Duodenal mucosa (tissue), 2 donors: ENCODE measurements around the gene TBX1.

Experiments used
- H3K27ac ChIP-seq: one replicate; pipeline ENCODE4 v1.7.0; 2013; ENCODE audit warnings: low read depth, low read length
- H3K27me3 ChIP-seq, 2 donors: one replicate each; pipeline ENCODE4 v1.7.0; 2013; ENCODE audit warnings: low read length in 2 of 2, control low read depth in 1 of 2; ENCODE audit not compliant: insufficient read depth in 2 of 2, control insufficient read depth in 1 of 2
- H3K36me3 ChIP-seq, 2 donors: one replicate each; pipeline ENCODE4 v1.7.0; 2013; ENCODE audit warnings: low read length in 2 of 2, control low read depth in 1 of 2; ENCODE audit not compliant: insufficient read depth in 2 of 2, control insufficient read depth in 1 of 2
- H3K4me1 ChIP-seq, 2 donors: one replicate each; pipeline ENCODE4 v1.7.0; 2013; ENCODE audit warnings: low read length in 2 of 2, control low read depth in 1 of 2; ENCODE audit not compliant: insufficient read depth in 2 of 2, control insufficient read depth in 1 of 2
- H3K4me3 ChIP-seq, 2 donors: one replicate each; pipeline ENCODE4 v1.7.0; 2013; ENCODE audit warnings: low read length in 2 of 2, low read depth in 1 of 2
- H3K9ac ChIP-seq, 2 donors: one replicate each; pipeline ENCODE4 v1.7.0; 2013; ENCODE audit warnings: low read length in 2 of 2, low read depth in 1 of 2
- H3K9me3 ChIP-seq, 2 donors: one replicate each; pipeline ENCODE4 v1.7.0; 2013; ENCODE audit warnings: low read length in 2 of 2, control low read depth in 1 of 2; ENCODE audit not compliant: control insufficient read depth in 1 of 2

TBX1 gene

GRCh38 chr22:19765477-19766239, 5.1 kb downstream of the TBX1 start:
- peak overlapping the region in 1 of 2 donors; percentile 21 for H3K4me3 ChIP-seq
- H3K36me3 ChIP-seq, result no peaks in the 10 kb centered on the region
- no peak overlapping the region for H3K9ac ChIP-seq
- peaks cover 7 to 10% of the 10 kb centered on the region in 2 donors for H3K4me1 ChIP-seq
- H3K27me3 ChIP-seq, result peaks cover 77 to 87% of the 10 kb centered on the region in 2 donors
- H3K27ac ChIP-seq, result no peak overlapping the region
- H3K9me3 ChIP-seq, result no peaks in the 10 kb centered on the region

GRCh38 chr22:19766240-19766510, 5.6 kb downstream of the TBX1 start:
- Histone ChIP-seq H3K4me3 (no peak overlapping the region), H3K27me3 (peaks cover 82 to 92% of the 10 kb centered on the region in 2 donors), H3K27ac (no peak overlapping the region)

DNA sequence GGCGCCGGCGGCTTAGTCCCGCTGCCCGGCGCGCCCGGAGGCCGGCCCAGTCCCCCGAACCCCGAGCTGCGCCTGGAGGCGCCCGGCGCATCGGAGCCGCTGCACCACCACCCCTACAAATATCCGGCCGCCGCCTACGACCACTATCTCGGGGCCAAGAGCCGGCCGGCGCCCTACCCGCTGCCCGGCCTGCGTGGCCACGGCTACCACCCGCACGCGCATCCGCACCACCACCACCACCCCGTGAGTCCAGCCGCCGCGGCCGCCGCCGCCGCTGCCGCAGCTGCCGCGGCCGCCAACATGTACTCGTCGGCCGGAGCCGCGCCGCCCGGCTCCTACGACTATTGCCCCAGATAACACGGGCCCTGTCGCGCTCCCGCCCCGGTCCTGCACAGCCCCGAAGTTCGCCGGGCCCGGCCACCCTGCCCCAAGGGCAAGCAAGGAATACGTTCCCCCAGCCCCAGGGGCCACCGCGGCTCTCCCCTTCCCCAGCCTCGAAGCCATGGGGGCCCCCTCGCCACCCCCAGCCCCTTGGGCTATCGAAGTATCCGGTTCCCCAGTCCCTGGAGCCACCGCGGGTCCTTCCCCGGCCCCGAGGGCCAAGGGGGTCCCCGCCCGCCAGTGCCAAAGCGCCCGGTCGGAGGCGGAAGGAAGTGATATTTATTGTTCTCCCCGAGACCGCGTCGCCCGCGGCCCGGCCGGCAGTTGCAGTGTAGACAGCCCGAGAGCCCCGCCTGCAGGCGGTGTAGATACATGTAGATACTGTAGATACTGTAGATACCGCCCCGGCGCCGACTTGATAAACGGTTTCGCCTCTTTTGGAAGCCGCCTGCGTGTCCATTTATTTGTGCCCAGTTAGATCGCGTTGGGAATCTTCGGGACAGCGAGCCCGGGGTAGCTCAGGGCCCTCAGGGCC, 6.2 kb downstream of the TBX1 start:
- H3K4me3 ChIP-seq, result no peak overlapping the region
- H3K9me3 ChIP-seq, result no peaks in the 10 kb centered on the region
- peaks cover 7 to 10% of the 10 kb centered on the region in 2 donors for H3K4me1 ChIP-seq
- no peaks in the 10 kb centered on the region for H3K36me3 ChIP-seq
- H3K9ac ChIP-seq, result no peak overlapping the region
- H3K27ac ChIP-seq, result no peak overlapping the region
- peaks cover 86 to 94% of the 10 kb centered on the region in 2 donors for H3K27me3 ChIP-seq

More at GRCh38 chr22:19766240-19766510, 5.6 kb downstream of the TBX1 start:
- Histone ChIP-seq H3K4me1 (peaks cover 7 to 10% of the 10 kb centered on the region in 2 donors), H3K9ac (no peak overlapping the region), H3K9me3 (no peaks in the 10 kb centered on the region), H3K36me3 (no peaks in the 10 kb centered on the region)

- no peaks in the 10 kb centered on the region for H3K36me3 ChIP-seq
- no peak overlapping the region for H3K4me3 ChIP-seq
- H3K27ac ChIP-seq, result no peak overlapping the region
- no peaks in the 10 kb centered on the region for H3K9me3 ChIP-seq
- no peak overlapping the region for H3K9ac ChIP-seq
- peaks cover 81 to 90% of the 10 kb centered on the region in 2 donors for H3K27me3 ChIP-seq
- peaks cover 7 to 10% of the 10 kb centered on the region in 2 donors for H3K4me1 ChIP-seq
Observed at GRCh38 chr22:19767427-19768341, 7.1 kb downstream of the TBX1 start.

DNA sequence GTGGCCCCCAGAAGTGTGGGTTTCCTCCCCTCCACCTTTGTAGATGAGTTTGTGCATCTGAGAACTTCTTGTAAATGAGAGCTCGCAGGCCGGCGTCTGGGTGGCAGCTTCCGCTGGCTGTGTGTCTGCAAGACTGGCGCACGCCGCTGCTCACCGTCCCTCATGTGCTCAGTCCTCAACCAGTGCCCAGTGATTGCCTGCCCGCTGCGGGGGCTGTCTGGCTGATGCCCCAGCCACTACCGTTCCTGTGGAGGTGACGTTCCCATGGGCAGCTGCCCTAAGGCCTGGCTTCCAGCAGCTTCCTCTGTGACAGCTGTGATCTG, 8.8 kb downstream of the TBX1 start:
- H3K27ac ChIP-seq, result no peak overlapping the region
- H3K27me3 ChIP-seq, result peaks cover 80 to 87% of the 10 kb centered on the region in 2 donors
- no peaks in the 10 kb centered on the region for H3K9me3 ChIP-seq
- no peak overlapping the region for H3K9ac ChIP-seq
- H3K4me3 ChIP-seq, result no peak overlapping the region
- no peaks in the 10 kb centered on the region for H3K36me3 ChIP-seq
- H3K4me1 ChIP-seq, result peaks cover 10% of the 10 kb centered on the region in 2 donors

GRCh38 chr22:19770349-19771220, 10.0 kb downstream of the TBX1 start:
- Histone ChIP-seq H3K36me3 (no peaks in the 10 kb centered on the region), H3K27me3 (peaks cover 68 to 75% of the 10 kb centered on the region in 2 donors)

DNA sequence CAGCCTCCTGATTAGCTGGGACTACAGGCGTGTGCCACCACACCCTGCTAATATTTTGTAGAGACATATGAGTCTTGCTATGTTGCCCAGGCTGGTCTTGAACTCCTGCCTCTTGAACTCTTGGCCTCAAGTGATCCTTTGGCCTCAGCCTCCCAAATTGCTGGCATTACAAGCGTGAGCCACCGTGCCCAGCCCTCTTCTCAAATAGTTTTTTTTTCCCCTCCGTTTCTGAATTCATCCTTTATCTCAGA, 11.8 kb downstream of the TBX1 start:
- Histone ChIP-seq H3K27me3 (peaks cover 61 to 62% of the 10 kb centered on the region in 2 donors), H3K27ac (no peak overlapping the region), H3K4me3 (no peak overlapping the region)

More at GRCh38 chr22:19770349-19771220, 10.0 kb downstream of the TBX1 start:
- Histone ChIP-seq H3K27ac (no peak overlapping the region), H3K9ac (no peak overlapping the region), H3K9me3 (no peaks in the 10 kb centered on the region), H3K4me3 (no peak overlapping the region), H3K4me1 (peaks cover 10% of the 10 kb centered on the region in 2 donors)

DNA sequence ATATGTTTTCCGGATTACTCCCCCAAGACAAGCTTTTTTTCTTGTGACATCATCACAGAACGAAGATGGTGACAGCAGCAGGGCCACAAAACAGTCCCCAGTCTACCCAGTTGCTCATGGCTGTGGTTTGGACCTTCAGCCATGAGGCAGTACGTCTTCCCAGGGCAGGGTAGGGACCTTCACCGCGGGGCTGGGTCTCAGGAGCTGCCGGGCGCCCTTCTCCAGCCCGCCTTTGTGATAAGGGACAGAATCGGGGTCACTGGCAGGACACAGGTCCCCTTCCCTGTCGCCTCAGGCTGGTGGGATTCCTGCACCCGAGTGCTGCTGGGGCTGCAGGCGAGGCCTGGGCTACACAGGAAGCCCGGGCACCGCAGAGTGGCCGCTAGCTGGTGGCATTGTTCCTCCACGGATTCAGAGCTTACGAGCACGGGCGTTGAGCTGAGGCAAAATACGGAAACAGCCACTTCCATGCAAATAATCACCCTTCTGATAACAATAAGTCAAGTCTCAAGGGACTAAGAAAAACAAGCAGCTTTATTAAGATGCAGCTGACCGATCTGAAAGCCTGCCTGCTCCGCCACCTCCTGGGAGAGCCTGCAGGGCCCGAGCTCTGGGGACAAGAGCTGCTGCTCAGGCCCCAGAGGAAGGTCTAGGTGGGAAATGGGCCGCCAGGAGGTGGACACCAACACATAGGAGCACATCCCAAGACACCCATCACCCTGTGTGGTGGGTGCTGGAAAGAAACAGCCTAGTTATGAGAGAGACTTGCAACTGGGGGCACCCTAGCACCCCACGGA, 12.3 kb downstream of the TBX1 start:
- H3K4me1 ChIP-seq, result peaks cover 5 to 6% of the 10 kb centered on the region in 2 donors
- H3K36me3 ChIP-seq, result no peaks in the 10 kb centered on the region
- no peak overlapping the region for H3K4me3 ChIP-seq
- H3K27me3 ChIP-seq, result peaks cover 55 to 57% of the 10 kb centered on the region in 2 donors
- H3K9me3 ChIP-seq, result no peaks in the 10 kb centered on the region
- H3K27ac ChIP-seq, result no peak overlapping the region
- no peak overlapping the region for H3K9ac ChIP-seq

More for the DNA sequence above, 11.8 kb downstream of the TBX1 start:
- H3K36me3 ChIP-seq, result no peaks in the 10 kb centered on the region
- peaks cover 10% of the 10 kb centered on the region in 2 donors for H3K4me1 ChIP-seq
- H3K9ac ChIP-seq, result no peak overlapping the region
- H3K9me3 ChIP-seq, result no peaks in the 10 kb centered on the region
